ENCODE results near the gene TERT.

DNA sequence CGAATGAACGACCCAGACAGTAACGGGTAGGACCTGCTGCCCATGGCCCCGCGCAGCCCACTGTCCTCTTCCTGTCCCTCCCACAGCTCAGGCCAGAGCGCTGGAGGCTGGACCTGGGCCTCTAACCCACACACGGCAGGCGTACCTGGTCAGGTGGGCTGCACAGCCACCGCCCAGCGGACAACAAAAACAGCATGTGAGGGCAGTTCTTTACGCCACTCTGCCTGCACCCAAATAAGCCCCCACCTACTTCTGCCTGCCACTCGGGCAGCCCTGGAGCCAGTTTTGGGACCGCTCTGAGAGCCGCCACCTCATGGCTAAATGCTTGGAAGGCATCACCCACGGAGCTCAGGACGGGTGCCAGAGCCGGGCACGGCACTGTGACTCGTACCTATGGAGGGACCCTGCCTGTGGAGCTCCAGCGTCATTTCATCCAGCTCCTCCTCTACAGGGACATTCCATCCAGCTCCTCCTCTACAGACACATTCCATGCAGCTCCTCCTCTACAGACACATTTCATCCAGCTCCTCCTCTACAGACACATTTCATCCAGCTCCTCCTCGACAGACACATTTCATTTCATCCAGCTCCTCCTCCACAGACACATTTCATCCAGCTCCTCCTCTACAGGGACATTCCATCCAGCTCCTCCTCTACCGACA, 31.1 kb upstream of the TERT start:
- no peak for TF ChIP-seq POLR2A (IDR thresholded peaks at IDR 0.05)
- TF ChIP-seq, protein P1, sequence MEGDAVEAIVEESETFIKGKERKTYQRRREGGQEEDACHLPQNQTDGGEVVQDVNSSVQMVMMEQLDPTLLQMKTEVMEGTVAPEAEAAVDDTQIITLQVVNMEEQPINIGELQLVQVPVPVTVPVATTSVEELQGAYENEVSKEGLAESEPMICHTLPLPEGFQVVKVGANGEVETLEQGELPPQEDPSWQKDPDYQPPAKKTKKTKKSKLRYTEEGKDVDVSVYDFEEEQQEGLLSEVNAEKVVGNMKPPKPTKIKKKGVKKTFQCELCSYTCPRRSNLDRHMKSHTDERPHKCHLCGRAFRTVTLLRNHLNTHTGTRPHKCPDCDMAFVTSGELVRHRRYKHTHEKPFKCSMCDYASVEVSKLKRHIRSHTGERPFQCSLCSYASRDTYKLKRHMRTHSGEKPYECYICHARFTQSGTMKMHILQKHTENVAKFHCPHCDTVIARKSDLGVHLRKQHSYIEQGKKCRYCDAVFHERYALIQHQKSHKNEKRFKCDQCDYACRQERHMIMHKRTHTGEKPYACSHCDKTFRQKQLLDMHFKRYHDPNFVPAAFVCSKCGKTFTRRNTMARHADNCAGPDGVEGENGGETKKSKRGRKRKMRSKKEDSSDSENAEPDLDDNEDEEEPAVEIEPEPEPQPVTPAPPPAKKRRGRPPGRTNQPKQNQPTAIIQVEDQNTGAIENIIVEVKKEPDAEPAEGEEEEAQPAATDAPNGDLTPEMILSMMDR (IDR thresholded peaks at IDR 0.05) = no peak

Measured in breast epithelium (tissue), 3 donors.